SU-DHL-6 (cell line): ENCODE measurements around the gene KRTAP10-8.

Experiments used
- CTCF ChIP-seq: fragments of 200-600 bp; sonication (generic); IDR thresholded peaks from one replicate; pipeline ENCODE4 v1.5.1; 2017; ENCODE audit warnings: antibody characterized with exemption, mild to moderate bottlenecking, low read length, moderate library complexity; ENCODE audit not compliant: insufficient read depth, poor library complexity, severe bottlenecking
- EZH2phosphoT487 ChIP-seq: fragments of 200-600 bp; sonication (generic), shearing (Covaris generic); conservative IDR thresholded peaks from 2 replicates; pipeline ENCODE4 v1.6.1; 2018; ENCODE audit warnings: mild to moderate bottlenecking, antibody characterized with exemption, low read length, moderate library complexity, mixed read lengths

GRCh38 chr21:44619886-44620285 lies 8.0 kb downstream of the KRTAP10-8 start:
- TF ChIP-seq CTCF (no peak), EZH2phosphoT487 (no peak)
